Retinal pigment epithelial cell (primary cell): ENCODE data around the gene COG5.

Source experiments
- DNase-seq: peaks from one replicate; pipeline ENCODE4 v3.0.0-alpha.2; 2010; ENCODE audit warnings: low read depth
- H3K4me3 ChIP-seq: 2 replicates; pipeline ENCODE4 v1.5.1; 2011; ENCODE audit warnings: mild to moderate bottlenecking, low read length, control low read depth, moderate library complexity
- TF ChIP-seq, protein P1 (sequence below): conservative IDR thresholded peaks from 2 replicates; pipeline ENCODE4 v1.5.1; 2011; ENCODE audit warnings: low read depth, low read length, control low read depth, inconsistent platforms

Gene COG5

DNA sequence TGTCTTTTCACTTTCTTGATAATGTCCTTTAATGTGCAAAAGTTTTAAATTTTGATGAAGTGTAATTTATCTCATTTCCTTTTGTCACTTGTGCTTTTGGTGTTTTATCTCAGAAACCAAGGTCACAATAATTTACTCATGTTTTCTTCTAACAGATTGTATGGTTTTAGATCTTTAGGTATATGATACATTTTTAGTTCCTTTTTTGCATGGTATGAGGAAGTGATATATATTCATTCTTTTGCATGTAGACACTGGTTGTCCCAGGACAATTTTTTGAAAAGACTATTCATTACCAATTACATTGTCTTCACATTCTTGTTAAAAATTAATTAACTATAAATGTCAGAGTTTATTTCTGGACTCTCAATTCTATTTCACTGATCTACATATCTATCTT lies 133.7 kb downstream of the COG5 start:
- H3K4me3 ChIP-seq: no peak overlapping the region
- DNase-seq: no peak
- TF ChIP-seq, protein P1, sequence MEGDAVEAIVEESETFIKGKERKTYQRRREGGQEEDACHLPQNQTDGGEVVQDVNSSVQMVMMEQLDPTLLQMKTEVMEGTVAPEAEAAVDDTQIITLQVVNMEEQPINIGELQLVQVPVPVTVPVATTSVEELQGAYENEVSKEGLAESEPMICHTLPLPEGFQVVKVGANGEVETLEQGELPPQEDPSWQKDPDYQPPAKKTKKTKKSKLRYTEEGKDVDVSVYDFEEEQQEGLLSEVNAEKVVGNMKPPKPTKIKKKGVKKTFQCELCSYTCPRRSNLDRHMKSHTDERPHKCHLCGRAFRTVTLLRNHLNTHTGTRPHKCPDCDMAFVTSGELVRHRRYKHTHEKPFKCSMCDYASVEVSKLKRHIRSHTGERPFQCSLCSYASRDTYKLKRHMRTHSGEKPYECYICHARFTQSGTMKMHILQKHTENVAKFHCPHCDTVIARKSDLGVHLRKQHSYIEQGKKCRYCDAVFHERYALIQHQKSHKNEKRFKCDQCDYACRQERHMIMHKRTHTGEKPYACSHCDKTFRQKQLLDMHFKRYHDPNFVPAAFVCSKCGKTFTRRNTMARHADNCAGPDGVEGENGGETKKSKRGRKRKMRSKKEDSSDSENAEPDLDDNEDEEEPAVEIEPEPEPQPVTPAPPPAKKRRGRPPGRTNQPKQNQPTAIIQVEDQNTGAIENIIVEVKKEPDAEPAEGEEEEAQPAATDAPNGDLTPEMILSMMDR: no peak

DNA sequence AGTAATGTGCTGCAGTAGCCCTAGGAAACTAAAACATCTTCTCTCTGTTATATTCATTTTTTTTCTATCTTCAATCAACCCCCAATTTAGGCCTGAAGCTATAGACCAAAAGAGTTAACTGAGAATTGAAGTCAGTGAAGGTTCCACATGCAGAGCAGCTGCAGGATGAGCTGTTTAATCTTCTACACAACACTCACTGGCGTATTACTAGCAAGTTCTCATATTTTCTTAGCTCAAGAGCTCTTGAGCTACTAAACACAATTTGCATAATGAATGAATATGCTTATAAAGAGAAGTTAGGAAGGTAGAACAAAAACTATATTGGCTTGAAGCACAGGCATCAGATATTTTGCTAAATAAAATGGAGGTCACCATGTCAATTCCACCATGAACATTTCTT lies 135.1 kb downstream of the COG5 start:
- DNase-seq: no peak
- TF ChIP-seq, protein P1: no peak

DNA sequence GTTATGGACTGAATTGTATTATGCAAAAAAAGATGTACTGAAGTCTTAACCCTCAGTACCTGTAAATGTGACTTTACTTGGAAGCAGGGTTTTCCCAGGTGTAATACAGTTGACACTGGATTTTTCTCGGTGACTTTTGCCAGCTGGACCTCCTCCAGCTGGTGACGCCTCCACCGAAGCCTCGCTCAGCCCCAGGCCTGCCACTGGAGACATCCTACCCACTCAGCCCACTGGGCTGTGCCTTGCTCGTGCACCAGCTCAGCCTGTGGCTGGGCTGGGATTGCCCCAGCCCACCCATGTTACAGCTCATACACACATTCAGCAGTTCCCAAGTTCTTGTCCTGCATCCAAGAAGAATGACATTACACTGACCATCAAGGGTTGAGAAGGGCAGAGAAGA lies 136.3 kb downstream of the COG5 start:
- TF ChIP-seq, protein P1: no peak
- H3K4me3 ChIP-seq: no peak overlapping the region
- no peak for DNase-seq

More for the DNA sequence above, 135.1 kb downstream of the COG5 start:
- no peak overlapping the region for H3K4me3 ChIP-seq

DNA sequence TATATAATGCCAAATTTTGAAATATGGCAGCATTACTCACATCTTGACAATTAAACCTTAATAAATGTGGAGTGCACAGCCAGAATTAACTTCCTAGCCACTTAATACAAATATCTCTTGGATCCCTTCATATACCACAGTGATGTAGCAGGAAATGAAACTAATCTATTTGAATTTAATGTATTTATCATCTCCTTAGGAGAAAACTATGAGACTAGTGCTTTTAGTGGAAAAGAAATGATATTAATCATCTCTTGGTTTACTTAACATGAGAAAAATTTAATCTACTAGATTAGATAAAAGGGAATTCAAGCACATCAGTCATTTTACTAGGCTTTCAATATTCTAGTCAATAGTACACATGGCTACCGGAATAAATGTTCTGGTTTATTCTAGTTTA lies 149.5 kb downstream of the COG5 start:
- TF ChIP-seq, protein P1: no peak

DNA sequence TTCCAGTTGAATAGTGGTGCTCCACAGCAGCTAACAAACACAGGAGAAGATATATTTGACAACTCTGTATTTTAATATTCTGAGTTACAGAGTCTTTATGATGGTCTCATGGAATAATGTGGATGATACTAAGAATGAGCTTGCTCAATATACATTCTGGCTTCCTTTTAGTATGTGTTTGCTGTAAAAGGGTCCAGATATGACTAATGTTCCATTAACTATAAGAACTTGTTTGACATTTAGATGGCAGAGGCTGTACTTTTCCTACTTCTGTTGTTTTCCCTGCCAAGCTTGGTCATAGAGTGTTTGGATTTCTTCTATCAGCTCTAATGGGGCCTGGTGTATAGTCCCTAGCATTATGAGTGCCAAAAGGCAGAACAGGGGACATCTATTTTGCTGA lies 155.4 kb downstream of the COG5 start:
- TF ChIP-seq, protein P1: no peak
- DNase-seq: no peak
- H3K4me3 ChIP-seq: no peak overlapping the region

More for the DNA sequence above, 149.5 kb downstream of the COG5 start:
- no peak for DNase-seq
- H3K4me3 ChIP-seq: no peak overlapping the region

DNA sequence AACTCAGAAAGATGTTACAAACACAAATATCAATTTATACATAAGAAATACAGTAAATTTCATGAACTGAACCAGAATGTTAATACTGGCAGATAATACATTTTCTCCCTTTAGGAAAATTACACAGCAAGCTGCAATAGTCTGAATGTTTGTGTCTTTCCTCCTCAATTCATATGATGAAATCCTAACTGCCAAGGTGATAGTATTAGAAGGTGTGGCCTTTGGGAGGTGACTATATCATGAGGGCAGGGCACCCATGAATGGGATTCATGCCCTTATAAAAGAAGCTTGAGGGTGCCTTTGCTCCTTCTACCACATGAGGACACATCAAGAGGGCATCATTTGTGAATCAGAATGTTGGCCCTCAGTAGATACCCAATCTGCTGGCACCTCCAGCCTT lies 158.2 kb downstream of the COG5 start:
- no peak for DNase-seq
- TF ChIP-seq, protein P1: no peak
- H3K4me3 ChIP-seq: no peak overlapping the region

DNA sequence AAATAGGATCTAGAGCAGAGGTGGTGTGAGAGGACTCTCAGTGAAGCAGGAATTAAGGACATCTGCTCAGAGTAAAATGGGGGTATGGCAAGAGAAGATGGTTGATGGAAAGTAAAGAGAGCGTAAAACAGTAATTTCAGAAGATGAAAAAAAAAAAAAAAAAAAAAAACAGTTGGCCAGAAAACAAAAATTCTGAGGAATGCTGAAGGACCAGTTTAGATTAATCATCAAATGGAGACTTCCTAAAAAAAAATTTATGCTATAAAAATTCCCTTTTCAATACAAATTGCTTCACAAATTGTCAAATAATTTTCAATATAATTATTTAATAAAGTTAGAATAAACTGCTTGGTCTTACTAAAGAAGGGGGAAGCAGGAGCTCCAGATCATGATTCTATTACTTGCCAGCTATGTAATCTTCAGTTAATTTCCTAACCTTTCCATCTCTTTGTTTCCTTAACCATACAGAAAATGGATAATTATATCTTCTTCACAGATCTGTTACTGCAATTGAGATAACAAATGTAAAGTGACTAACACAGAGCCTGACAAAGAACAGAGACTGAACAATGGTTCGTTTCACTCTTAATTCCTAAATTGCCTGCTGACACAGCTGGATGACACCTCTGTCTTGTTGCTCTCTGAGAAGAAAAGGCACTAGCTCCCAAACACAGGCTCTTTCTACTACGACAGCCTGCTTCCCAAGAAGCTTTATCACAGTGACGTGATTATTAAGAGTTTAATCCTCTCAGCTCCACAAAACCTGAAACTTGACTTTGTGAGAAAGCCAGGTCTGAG lies 158.8 kb downstream of the COG5 start:
- TF ChIP-seq, protein P1: no peak
- no peak for DNase-seq
- no peak overlapping the region for H3K4me3 ChIP-seq
